Stimulated activated naive B cell treated with anti-CD40 and anti-IgM and Interleukin-4, amounts not matched to agents 10 μg/mL and 1 μg/mL and 100 μg/mL, for 72 hours (primary cell): Measurements from ENCODE around the gene FUS.
"Not testable (repeated sequence)": the region's sequence is repeated elsewhere in the genome, so short reads cannot be mapped to it uniquely, and the experiment has no call there.

Experiments used
- ATAC-seq, 2 donors: fragments of 150-1000 bp; cut with Tn5 transposase; replicated peaks; 2 replicates each; pipeline ENCODE4 v1.10.0; 2021; ENCODE audit warnings: moderate library complexity in 1 of 2
- DNase-seq: peaks from one replicate; pipeline ENCODE4 v3.0.0; 2021
- H3K27ac Mint-ChIP-seq: one replicate; pipeline ENCODE4 v1.8.0; 2022; ENCODE audit warnings: mild to moderate bottlenecking, mixed read lengths
- H3K27me3 Mint-ChIP-seq, 2 donors: one replicate each; pipeline ENCODE4 v1.8.0; 2022; ENCODE audit warnings: mixed read lengths in 2 of 2
- H3K36me3 Mint-ChIP-seq, 2 donors: one replicate each; pipeline ENCODE4 v1.8.0; 2022; ENCODE audit warnings: mixed read lengths in 2 of 2, mild to moderate bottlenecking in 1 of 2
- H3K4me1 Mint-ChIP-seq, 2 donors: one replicate each; pipeline ENCODE4 v1.8.0; 2022; ENCODE audit warnings: mixed read lengths in 2 of 2, mild to moderate bottlenecking in 1 of 2
- H3K4me3 Mint-ChIP-seq, 2 donors: one replicate each; pipeline ENCODE4 v1.8.0; 2022; ENCODE audit warnings: mild to moderate bottlenecking in 2 of 2, mixed read lengths in 2 of 2, moderate library complexity in 1 of 2
- H3K9me3 Mint-ChIP-seq, 2 donors: one replicate each; pipeline ENCODE4 v1.8.0; 2022; ENCODE audit warnings: mixed read lengths in 2 of 2, mild to moderate bottlenecking in 1 of 2

FUS gene

DNA sequence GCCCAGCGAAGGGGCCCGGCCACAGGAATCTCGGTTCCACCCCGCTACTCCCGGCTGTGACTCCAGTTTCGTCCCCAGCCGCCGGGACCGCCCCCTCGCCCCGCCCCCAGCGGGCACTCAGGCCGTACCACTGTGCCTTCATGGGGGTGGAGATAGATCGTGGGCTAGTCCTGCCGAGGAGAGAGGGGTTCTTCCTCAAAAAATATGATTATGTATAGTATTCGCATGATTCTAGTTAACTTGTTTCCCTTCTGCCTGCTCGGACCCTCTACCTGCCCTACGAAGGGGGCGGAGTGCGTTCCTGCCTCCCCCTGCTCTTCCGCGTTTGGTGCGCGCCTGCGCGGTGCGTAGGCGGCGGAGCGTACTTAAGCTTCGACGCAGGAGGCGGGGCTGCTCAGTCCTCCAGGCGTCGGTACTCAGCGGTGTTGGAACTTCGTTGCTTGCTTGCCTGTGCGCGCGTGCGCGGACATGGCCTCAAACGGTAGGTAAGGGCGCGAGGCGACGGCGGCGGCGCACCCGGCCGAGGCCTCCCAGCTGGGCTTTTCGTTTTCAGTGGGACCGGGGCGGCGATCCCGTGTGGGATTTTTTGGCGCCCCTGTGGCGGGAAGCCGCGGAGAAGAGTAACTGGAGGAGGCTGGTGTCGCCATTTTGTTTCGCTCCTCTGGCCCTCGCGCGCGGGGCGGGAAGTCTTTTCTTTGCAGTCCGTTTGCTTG is at the start of gene FUS:
Gene FUS (plus strand): TSS at position 393 of the 713 bp plus-strand sequence. CDS start 76 bp downstream, at position 469.
- Mint-ChIP-seq H3K4me3 (peak within 1 kb of the TSS; percentile 93 to 97), H3K36me3 (peaks cover 37 to 47% of the 10 kb centered on the region in 2 donors), H3K27me3 (no peaks in the 10 kb centered on the region), H3K27ac (peak within 1 kb of the TSS; percentile 100), H3K4me1 (peaks cover 40 to 58% of the 10 kb centered on the region in 2 donors), H3K9me3 (no peaks in the 10 kb centered on the region)
- peak; percentile 61 to 64 for ATAC-seq
- peak; percentile 82 for DNase-seq

- Mint-ChIP-seq H3K27me3 (no peaks in the 10 kb centered on the region), H3K4me1 (peaks cover 1 to 6% of the 10 kb centered on the region in 2 donors), H3K4me3 (no peak overlapping the region), H3K27ac (no peak overlapping the region), H3K36me3 (peaks cover 45 to 53% of the 10 kb centered on the region in 2 donors), H3K9me3 (no peaks in the 10 kb centered on the region)
- DNase-seq (no peak), ATAC-seq (no peak)
Observed at GRCh38 chr16:31130336-31130891, 49.5 kb upstream of the FUS start.

DNA sequence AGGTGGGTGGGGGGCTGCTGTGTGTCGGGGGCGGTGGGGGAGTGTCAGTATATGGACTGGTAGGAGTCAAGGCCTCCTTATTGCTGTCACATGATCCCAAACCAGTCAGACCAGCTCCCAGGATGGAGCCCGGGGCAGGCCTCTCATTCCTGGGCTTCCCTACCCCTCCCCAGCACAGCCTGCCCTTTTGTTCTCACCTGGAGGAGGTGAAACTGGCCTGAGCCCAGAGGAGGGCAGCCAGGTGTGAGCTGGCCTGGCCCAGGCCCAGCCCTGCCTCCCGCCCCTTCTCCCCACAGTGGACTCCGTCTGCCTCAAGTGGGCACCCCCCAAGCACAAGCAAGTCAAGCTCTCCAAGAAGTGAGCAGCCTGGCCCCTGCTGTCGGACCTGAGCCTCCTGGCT is 49.0 kb upstream of the FUS start:
- H3K9me3 Mint-ChIP-seq: no peaks in the 10 kb centered on the region
- no peak overlapping the region for H3K27ac Mint-ChIP-seq
- DNase-seq (no peak), ATAC-seq (no peak)
- no peaks in the 10 kb centered on the region for H3K27me3 Mint-ChIP-seq
- peaks cover 1 to 6% of the 10 kb centered on the region in 2 donors for H3K4me1 Mint-ChIP-seq
- no peak overlapping the region for H3K4me3 Mint-ChIP-seq
- peaks cover 40 to 50% of the 10 kb centered on the region in 2 donors for H3K36me3 Mint-ChIP-seq

GRCh38 chr16:31131416-31131815 is 48.5 kb upstream of the FUS start:
- Mint-ChIP-seq H3K4me3 (no peak overlapping the region), H3K27me3 (no peaks in the 10 kb centered on the region), H3K36me3 (peaks cover 35 to 45% of the 10 kb centered on the region in 2 donors), H3K4me1 (peaks cover 1 to 6% of the 10 kb centered on the region in 2 donors), H3K9me3 (no peaks in the 10 kb centered on the region), H3K27ac (no peak overlapping the region)
- ATAC-seq: no peak
- DNase-seq: no peak

- Mint-ChIP-seq H3K4me3 (no peak overlapping the region), H3K4me1 (peaks cover 1 to 6% of the 10 kb centered on the region in 2 donors), H3K27ac (peak overlapping the region; percentile 42), H3K27me3 (no peaks in the 10 kb centered on the region), H3K9me3 (no peaks in the 10 kb centered on the region), H3K36me3 (peaks cover 33 to 43% of the 10 kb centered on the region in 2 donors)
- DNase-seq (no peak), ATAC-seq (no peak)
Observed at GRCh38 chr16:31131841-31132271, 48.1 kb upstream of the FUS start.

- no peak overlapping the region for H3K4me3 Mint-ChIP-seq
- DNase-seq (no peak), ATAC-seq (no peak)
- no peaks in the 10 kb centered on the region for H3K27me3 Mint-ChIP-seq
- H3K27ac Mint-ChIP-seq: no peak overlapping the region
- no peaks in the 10 kb centered on the region for H3K9me3 Mint-ChIP-seq
- H3K36me3 Mint-ChIP-seq: peaks cover 28 to 37% of the 10 kb centered on the region in 2 donors
- H3K4me1 Mint-ChIP-seq: peaks cover 1 to 6% of the 10 kb centered on the region in 2 donors
Observed at GRCh38 chr16:31132303-31132979, 47.5 kb upstream of the FUS start.

DNA sequence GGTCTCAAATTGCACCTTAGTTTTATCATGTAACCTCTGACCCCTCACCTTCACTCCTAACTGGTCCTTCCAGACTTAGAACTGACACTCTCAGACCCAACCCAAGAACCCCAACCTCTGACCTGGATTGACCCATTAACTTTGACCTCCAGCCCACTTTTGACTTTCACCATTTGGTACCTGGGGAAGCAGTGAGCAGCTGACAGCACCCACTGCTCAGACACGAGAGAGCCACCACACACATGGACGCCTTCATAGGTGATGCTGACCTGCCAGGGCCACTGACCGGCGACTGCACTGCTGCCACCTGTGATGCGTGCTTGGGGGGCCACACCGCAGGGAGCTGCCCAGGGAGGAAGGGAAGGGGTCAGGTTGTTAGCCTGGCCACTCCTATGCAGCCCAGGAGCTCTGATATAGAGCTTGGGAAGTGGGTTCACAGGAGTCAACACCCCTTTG is 46.9 kb upstream of the FUS start:
- H3K4me3 Mint-ChIP-seq: no peak overlapping the region
- peak overlapping the region; percentile 10 for H3K27ac Mint-ChIP-seq
- no peaks in the 10 kb centered on the region for H3K27me3 Mint-ChIP-seq

GRCh38 chr16:31134091-31134571 is 45.8 kb upstream of the FUS start:
- H3K4me1 Mint-ChIP-seq: peaks cover 0 to 1% of the 10 kb centered on the region in 2 donors
- DNase-seq (no peak), ATAC-seq (no peak)

More for the DNA sequence above, 46.9 kb upstream of the FUS start:
- H3K4me1 Mint-ChIP-seq: peaks cover 1 to 6% of the 10 kb centered on the region in 2 donors
- no peaks in the 10 kb centered on the region for H3K9me3 Mint-ChIP-seq
- H3K36me3 Mint-ChIP-seq: peaks cover 22 to 31% of the 10 kb centered on the region in 2 donors
- DNase-seq (no peak), ATAC-seq (no peak)

DNA sequence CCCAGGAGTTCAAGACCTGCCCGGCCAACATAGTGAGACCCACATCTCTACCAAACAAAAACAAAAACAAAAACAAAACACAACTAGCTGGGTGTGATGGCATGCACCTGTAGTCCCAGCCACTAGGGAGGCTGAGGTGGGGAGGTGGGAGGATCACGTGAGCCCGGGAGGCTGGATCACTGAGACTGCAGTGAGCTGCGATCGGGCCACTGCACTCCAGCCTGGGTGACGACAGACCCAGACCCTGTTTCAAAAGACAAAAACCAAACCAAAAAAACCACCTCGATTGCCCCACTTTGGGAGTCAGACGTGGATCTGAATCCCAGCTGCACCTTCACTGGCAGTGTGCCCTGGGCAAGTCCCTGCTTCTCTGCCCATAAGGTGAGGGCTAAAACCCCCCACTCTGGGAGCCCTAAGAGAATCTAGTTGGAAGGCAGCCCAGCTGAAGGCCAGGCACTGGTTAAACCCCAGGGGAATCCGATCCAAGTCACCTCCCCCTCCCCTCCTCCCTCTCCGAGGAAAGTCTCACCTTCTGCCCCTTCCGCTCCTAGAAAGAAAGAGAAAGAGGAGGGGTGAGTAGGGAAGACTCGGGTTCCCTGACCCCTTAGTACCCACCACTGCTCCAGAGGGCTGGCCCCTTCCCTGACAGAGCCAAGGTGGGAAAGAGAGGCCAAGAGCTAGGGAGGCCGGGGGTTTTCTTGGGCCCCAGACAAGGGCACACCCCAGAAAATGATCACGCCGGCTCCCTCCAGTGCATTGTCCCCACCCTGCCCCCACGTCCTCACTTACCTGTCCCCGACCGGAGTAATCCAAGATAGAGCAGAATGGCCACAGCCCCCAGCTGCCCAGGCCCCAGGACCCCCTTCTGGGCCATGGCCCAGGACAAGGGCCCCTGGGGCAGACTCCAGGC is 45.1 kb upstream of the FUS start:
- no peak for ATAC-seq
- Mint-ChIP-seq H3K27me3 (no peaks in the 10 kb centered on the region), H3K36me3 (peaks cover 20 to 31% of the 10 kb centered on the region in 2 donors), H3K4me3 (no peak overlapping the region), H3K9me3 (no peaks in the 10 kb centered on the region), H3K4me1 (peaks cover 0 to under 1% of the 10 kb centered on the region in 2 donors), H3K27ac (no peak overlapping the region)
- DNase-seq: no peak

More at GRCh38 chr16:31134091-31134571, 45.8 kb upstream of the FUS start:
- Mint-ChIP-seq H3K27me3 (no peaks in the 10 kb centered on the region), H3K9me3 (no peaks in the 10 kb centered on the region), H3K4me3 (no peak overlapping the region), H3K27ac (no peak overlapping the region), H3K36me3 (peaks cover 22 to 31% of the 10 kb centered on the region in 2 donors)

- no peak within 1 kb of the TSS for H3K4me3 Mint-ChIP-seq
- no peak within 1 kb of the TSS for H3K27ac Mint-ChIP-seq
- ATAC-seq (peak in 1 of 2 donors; percentile 15), DNase-seq (no peak)
- H3K9me3 Mint-ChIP-seq: no peaks in the 10 kb centered on the region
- no peaks in the 10 kb centered on the region for H3K27me3 Mint-ChIP-seq
- H3K4me1 Mint-ChIP-seq: peaks cover 0 to 2% of the 10 kb centered on the region in 2 donors
- peaks cover 14 to 27% of the 10 kb centered on the region in 2 donors for H3K36me3 Mint-ChIP-seq
Observed at GRCh38 chr16:31135535-31136286, 44.2 kb upstream of the FUS start, which contains the start of gene PRSS8. TSS of gene PRSS8 (minus strand) at chr16:31135727. CDS start at chr16:31135498, 229 bp downstream.

DNA sequence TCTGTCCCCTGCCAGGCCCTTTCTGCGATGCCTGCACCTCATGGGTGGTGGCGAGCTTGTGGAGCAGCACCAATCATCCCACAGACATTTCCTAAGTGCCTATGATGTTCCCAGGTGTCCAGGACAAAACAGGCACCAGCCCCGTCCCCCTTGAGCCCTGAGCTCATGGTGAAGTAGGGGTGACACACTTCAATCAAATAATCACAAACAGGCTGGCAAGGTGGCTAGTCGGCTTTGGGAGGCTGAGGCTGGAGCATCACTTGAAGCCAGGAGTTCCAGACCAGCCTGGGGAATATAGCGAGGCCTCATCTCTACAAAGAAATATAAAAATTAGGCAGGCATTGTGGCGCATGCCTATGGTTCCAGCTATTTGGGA is 43.7 kb upstream of the FUS start:
- no peaks in the 10 kb centered on the region for H3K27me3 Mint-ChIP-seq
- no peak overlapping the region for H3K27ac Mint-ChIP-seq
- no peak overlapping the region for H3K4me3 Mint-ChIP-seq
- H3K9me3 Mint-ChIP-seq: no peaks in the 10 kb centered on the region
- peaks cover 10 to 23% of the 10 kb centered on the region in 2 donors for H3K36me3 Mint-ChIP-seq
- DNase-seq (no peak), ATAC-seq (no peak)
- H3K4me1 Mint-ChIP-seq: peaks cover 0 to 2% of the 10 kb centered on the region in 2 donors

GRCh38 chr16:31136822-31137499 is 43.0 kb upstream of the FUS start:
- H3K9me3 Mint-ChIP-seq, ATAC-seq, H3K4me1 Mint-ChIP-seq, H3K4me3 Mint-ChIP-seq, H3K27ac Mint-ChIP-seq, H3K27me3 Mint-ChIP-seq, DNase-seq: not testable (repeated sequence)
- peaks cover 3 to 17% of the 10 kb centered on the region in 2 donors for H3K36me3 Mint-ChIP-seq
